Mesothelial cell of epicardium (in vitro differentiated cells): ENCODE data around the gene MEX3B. TPM values are rescaled to one million over a fixed set of nuclear protein-coding genes. Genes with fewer than 3 reads are reported as not detected.

Experiments
- DNase-seq, 2 experiments: peaks; one replicate each; pipeline ENCODE4 v3.0.0; 2021; ENCODE audit warnings: low spot score in 2 of 2; ENCODE audit not compliant: unreplicated experiment in 2 of 2
- H3K27ac Mint-ChIP-seq: 2 replicates; pipeline ENCODE4 v1.8.0; 2021; ENCODE audit warnings: mixed read lengths
- H3K27me3 Mint-ChIP-seq: 2 replicates; pipeline ENCODE4 v1.8.0; 2021; ENCODE audit warnings: low read depth, mixed read lengths
- H3K36me3 Mint-ChIP-seq: 2 replicates; pipeline ENCODE4 v1.8.0; 2021; ENCODE audit warnings: mixed read lengths
- H3K4me1 Mint-ChIP-seq: 2 replicates; pipeline ENCODE4 v1.8.0; 2021; ENCODE audit warnings: mixed read lengths
- H3K4me3 Mint-ChIP-seq: 2 replicates; pipeline ENCODE4 v1.8.0; 2021; ENCODE audit warnings: mild to moderate bottlenecking, moderate library complexity, mixed read lengths
- H3K9me3 Mint-ChIP-seq: 2 replicates; pipeline ENCODE4 v1.8.0; 2021; ENCODE audit warnings: mixed read lengths
- total RNA-seq: library from RNA; stranded (reverse); gene quantifications from 3 replicates; pipeline ENCODE4 v1.2.1, GENCODE V29; 2021
- TF ChIP-seq, protein P1 (sequence below): fragments of 200-600 bp; sonication (generic); IDR thresholded peaks from one replicate; pipeline ENCODE4 v1.5.0; 2021; ENCODE audit warnings: antibody characterized with exemption; ENCODE audit not compliant: unreplicated experiment

MEX3B gene
- total RNA-seq, 1 donor from 2014 or later = 31.9 TPM

DNA sequence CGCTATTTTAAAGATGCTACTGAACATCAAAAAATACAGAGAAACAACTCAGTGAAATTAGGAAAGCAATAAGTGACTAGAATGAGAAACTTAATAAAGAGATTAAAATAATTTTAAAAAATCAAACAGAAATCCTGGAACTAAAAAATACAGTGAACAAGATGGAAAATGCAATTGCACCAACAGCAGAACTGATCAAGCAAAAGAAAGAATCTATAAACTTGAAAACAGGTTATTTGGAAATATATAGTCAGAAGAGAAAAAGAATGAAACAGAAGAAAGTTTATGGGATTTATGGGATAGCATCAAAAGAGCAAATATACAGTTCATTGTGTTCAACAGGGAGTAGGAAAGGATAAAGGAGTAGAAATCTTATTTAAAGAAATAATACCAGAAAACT, 53.3 kb downstream of the MEX3B start:
- Mint-ChIP-seq H3K27me3 (no peaks in the 10 kb centered on the region), H3K36me3 (peaks cover 64% of the 10 kb centered on the region), H3K4me1 (peaks cover 14% of the 10 kb centered on the region), H3K9me3 (peaks cover 50% of the 10 kb centered on the region), H3K4me3 (no peak overlapping the region), H3K27ac (no peak overlapping the region)
- TF ChIP-seq, protein P1, sequence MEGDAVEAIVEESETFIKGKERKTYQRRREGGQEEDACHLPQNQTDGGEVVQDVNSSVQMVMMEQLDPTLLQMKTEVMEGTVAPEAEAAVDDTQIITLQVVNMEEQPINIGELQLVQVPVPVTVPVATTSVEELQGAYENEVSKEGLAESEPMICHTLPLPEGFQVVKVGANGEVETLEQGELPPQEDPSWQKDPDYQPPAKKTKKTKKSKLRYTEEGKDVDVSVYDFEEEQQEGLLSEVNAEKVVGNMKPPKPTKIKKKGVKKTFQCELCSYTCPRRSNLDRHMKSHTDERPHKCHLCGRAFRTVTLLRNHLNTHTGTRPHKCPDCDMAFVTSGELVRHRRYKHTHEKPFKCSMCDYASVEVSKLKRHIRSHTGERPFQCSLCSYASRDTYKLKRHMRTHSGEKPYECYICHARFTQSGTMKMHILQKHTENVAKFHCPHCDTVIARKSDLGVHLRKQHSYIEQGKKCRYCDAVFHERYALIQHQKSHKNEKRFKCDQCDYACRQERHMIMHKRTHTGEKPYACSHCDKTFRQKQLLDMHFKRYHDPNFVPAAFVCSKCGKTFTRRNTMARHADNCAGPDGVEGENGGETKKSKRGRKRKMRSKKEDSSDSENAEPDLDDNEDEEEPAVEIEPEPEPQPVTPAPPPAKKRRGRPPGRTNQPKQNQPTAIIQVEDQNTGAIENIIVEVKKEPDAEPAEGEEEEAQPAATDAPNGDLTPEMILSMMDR = no peak
- no peak for DNase-seq

Other genes with a start within 250 kb of the MEX3B start
- 18.9 to 24.5 TPM (median 23.0 TPM) in 3 replicates for gene EFL1, start 216.7 kb upstream of the MEX3B start, total RNA-seq
- 3.3 to 4.3 TPM (median 4.0 TPM) in 3 replicates for gene SAXO2, start 216.8 kb upstream of the MEX3B start, total RNA-seq